Testis (tissue), 3 donors: ENCODE data around the gene GRK5. TPM values are rescaled to one million over a fixed set of nuclear protein-coding genes. Genes with fewer than 3 reads are reported as not detected.

Source experiments
- DNase-seq: peaks from one replicate; pipeline ENCODE4 v3.0.0-alpha.2; 2019
- H3K27ac ChIP-seq, 2 donors: fragments of 200-600 bp; sonication (generic); one replicate each; pipeline ENCODE4 v1.5.1; 2019
- H3K27me3 ChIP-seq: fragments of 200-600 bp; sonication (generic); one replicate; pipeline ENCODE4 v1.5.1; 2019
- H3K36me3 ChIP-seq: fragments of 200-600 bp; sonication (generic); one replicate; pipeline ENCODE4 v1.5.1; 2017; ENCODE audit warnings: low read depth; ENCODE audit errors: missing control alignments
- H3K4me1 ChIP-seq: fragments of 200-600 bp; sonication (generic); one replicate; pipeline ENCODE4 v1.5.1; 2019
- H3K4me3 ChIP-seq, 2 donors: fragments of 200-600 bp; sonication (generic); one replicate each; pipeline ENCODE4 v1.5.1; 2017 to 2019
- H3K9me3 ChIP-seq: fragments of 200-600 bp; sonication (generic); one replicate; pipeline ENCODE4 v1.5.1; 2017
- POLR2A ChIP-seq: fragments of 450-650 bp; IDR thresholded peaks from one replicate; pipeline ENCODE4 v1.6.1; 2017; ENCODE audit warnings: antibody characterized with exemption, mild to moderate bottlenecking, moderate library complexity
- WGBS, 2 donors: methylation state at CpG; one replicate each; pipeline ENCODE4 v1.1.5; 2018; 5-methylcytosine and 5-hydroxymethylcytosine counted together
- intact Hi-C: fragments of 100-400 bp; cut with DNase I; formaldehyde crosslinking; loops from one replicate; pipeline ENCODE4 v1.15.1; 2023; ENCODE audit warnings: low total_unique reads
- polyA plus RNA-seq: library from polyadenylated mRNA; stranded (reverse); fragments of 350-450 nt; fragmentation: Illumina TruSeq; extraction: RNeasy Lipid Tissue Mini Kit (QIAGEN cat#74804); gene quantifications from one replicate; pipeline ENCODE4 v1.2.3, GENCODE V29; 2014; ENCODE audit warnings: low read depth, low replicate concordance; ENCODE audit not compliant: insufficient read depth
- total RNA-seq, 2 donors: library from RNA; depleted of rRNA; stranded (reverse); fragments of >200 nt; gene quantifications; one replicate each; pipeline ENCODE4 v1.2.3, GENCODE V29; 2016
- TF ChIP-seq, protein P1 (sequence below), 3 experiments: fragments of 450-650 bp in 2 of 3; fragments of 200-600 bp in 1 of 3; sonication (generic) in 1 of 3; IDR thresholded peaks; one replicate each; pipeline ENCODE4 v1.5.1; 2016 to 2019; ENCODE audit warnings: antibody characterized with exemption in 3 of 3, mild to moderate bottlenecking in 2 of 3, moderate library complexity in 1 of 3

The GRK5 gene
- total and polyA plus RNA-seq, 3 donors from 2014 or later = 4.5 to 10.3 (median 5.5) TPM

DNA sequence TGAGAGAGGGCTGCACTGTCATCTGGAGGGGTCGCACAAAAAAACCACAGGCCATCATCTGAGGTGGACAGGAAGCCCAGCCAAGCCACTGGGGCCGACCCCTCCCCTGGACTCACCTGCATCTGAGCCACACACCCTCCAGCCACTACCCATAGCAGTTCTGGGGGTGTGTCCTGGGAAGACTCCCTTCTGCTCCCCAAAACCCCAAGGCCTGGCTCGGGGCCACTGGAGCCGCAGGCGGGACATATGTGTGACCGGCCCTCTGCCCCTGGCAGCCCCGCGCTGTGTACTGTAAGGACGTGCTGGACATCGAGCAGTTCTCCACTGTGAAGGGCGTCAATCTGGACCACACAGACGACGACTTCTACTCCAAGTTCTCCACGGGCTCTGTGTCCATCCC, 245.0 kb downstream of the GRK5 start:
- H3K9me3 ChIP-seq = no peaks in the 10 kb centered on the region
- intact Hi-C loops = no loop called here
- 96 to 100% methylated on average over 5 to 14 of the region's 14 CpGs for WGBS, 2 donors
- H3K27ac ChIP-seq = no peak overlapping the region
- H3K4me1 ChIP-seq = no peaks in the 10 kb centered on the region
- H3K4me3 ChIP-seq = no peak overlapping the region
- no peaks in the 10 kb centered on the region for H3K36me3 ChIP-seq
- no peak for DNase-seq
- no peaks in the 10 kb centered on the region for H3K27me3 ChIP-seq
- TF ChIP-seq POLR2A = no peak
- TF ChIP-seq, protein P1, sequence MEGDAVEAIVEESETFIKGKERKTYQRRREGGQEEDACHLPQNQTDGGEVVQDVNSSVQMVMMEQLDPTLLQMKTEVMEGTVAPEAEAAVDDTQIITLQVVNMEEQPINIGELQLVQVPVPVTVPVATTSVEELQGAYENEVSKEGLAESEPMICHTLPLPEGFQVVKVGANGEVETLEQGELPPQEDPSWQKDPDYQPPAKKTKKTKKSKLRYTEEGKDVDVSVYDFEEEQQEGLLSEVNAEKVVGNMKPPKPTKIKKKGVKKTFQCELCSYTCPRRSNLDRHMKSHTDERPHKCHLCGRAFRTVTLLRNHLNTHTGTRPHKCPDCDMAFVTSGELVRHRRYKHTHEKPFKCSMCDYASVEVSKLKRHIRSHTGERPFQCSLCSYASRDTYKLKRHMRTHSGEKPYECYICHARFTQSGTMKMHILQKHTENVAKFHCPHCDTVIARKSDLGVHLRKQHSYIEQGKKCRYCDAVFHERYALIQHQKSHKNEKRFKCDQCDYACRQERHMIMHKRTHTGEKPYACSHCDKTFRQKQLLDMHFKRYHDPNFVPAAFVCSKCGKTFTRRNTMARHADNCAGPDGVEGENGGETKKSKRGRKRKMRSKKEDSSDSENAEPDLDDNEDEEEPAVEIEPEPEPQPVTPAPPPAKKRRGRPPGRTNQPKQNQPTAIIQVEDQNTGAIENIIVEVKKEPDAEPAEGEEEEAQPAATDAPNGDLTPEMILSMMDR (IDR thresholded peaks at IDR 0.05) = no peak

DNA sequence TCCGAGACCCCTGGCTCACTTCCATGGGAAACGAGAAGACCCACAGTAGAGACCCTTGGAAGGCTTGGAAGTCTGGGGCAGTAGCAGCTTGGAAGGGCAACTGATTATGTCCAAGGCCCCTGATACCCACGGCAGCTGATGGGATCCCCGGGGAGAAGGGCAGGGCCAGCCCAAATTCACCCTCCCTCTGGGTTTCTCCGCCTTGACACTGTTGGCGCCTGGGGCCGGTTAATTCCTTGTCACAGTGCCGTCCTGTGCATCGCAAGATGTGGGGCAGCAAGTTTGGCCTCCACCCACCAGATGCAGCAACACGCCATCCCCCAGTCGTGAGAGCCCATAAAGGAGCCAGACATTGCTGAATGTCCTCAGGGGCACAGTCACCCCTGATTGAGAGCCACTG, 245.9 kb downstream of the GRK5 start:
- H3K9me3 ChIP-seq = no peaks in the 10 kb centered on the region
- TF ChIP-seq, protein P1 (IDR thresholded peaks at IDR 0.05) = no peak
- TF ChIP-seq POLR2A = no peak
- no peak for DNase-seq
- no peaks in the 10 kb centered on the region for H3K36me3 ChIP-seq
- no peak overlapping the region for H3K4me3 ChIP-seq
- 85 to 86% methylated on average over 7 to 10 of the region's 11 CpGs for WGBS, 2 donors
- no peaks in the 10 kb centered on the region for H3K27me3 ChIP-seq
- H3K27ac ChIP-seq = no peak overlapping the region
- intact Hi-C loops = no loop called here
- no peaks in the 10 kb centered on the region for H3K4me1 ChIP-seq

DNA sequence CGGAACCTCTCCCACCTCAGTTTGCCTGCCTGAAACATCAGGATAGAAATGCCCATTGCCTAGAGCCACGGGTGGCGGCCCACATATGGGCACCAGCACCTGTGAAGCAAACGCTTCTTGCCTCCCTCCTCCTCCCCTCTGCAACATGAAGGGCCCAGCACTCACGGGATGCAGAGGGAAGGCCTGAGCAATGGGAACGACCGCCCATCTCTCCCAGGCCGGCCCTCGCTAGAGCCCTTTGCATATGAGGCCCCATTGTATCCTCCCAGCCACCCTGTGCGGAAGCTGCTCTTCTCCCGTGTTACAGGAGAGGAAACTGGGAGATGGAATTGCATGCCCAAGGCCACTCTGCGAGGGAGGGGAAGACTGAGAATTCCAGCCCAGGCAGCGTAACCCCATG, 246.9 kb downstream of the GRK5 start:
- TF ChIP-seq, protein P1 (IDR thresholded peaks at IDR 0.05) = no peak
- no peak for TF ChIP-seq POLR2A
- 84 to 91% methylated on average over 9 to 13 of the region's 13 CpGs for WGBS, 2 donors
- Histone ChIP-seq H3K36me3 (no peaks in the 10 kb centered on the region), H3K9me3 (no peaks in the 10 kb centered on the region), H3K4me1 (no peaks in the 10 kb centered on the region), H3K27me3 (no peaks in the 10 kb centered on the region), H3K4me3 (no peak overlapping the region), H3K27ac (no peak overlapping the region)
- DNase-seq = no peak
- intact Hi-C loops = no loop called here

DNA sequence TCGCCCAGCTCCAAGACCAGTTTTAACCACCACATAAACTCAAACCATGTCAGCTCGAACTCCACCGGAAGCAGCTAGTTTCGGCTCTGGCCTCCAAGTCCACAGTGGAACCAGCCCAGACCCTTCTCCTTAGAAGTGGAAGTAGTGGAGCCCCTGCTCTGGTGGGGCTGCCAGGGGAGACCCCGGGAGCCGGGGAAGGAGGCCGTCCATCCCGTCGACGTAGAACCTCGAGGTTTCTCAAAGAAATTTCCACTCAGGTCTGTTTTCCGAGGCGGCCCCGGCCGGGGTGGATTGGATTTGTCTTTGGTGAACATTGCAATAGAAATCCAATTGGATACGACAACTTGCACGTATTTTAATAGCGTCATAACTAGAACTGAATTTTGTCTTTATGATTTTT, 247.6 kb downstream of the GRK5 start:
- Histone ChIP-seq H3K4me3 (no peak overlapping the region), H3K4me1 (no peaks in the 10 kb centered on the region), H3K36me3 (no peaks in the 10 kb centered on the region), H3K9me3 (no peaks in the 10 kb centered on the region), H3K27ac (no peak overlapping the region), H3K27me3 (no peaks in the 10 kb centered on the region)
- TF ChIP-seq, protein P1 (IDR thresholded peaks at IDR 0.05) = no peak
- no peak for TF ChIP-seq POLR2A
- DNase-seq = no peak
- 85 to 93% methylated on average over 17 to 18 of the region's 18 CpGs for WGBS, 2 donors
- intact Hi-C loops = no loop called here

DNA sequence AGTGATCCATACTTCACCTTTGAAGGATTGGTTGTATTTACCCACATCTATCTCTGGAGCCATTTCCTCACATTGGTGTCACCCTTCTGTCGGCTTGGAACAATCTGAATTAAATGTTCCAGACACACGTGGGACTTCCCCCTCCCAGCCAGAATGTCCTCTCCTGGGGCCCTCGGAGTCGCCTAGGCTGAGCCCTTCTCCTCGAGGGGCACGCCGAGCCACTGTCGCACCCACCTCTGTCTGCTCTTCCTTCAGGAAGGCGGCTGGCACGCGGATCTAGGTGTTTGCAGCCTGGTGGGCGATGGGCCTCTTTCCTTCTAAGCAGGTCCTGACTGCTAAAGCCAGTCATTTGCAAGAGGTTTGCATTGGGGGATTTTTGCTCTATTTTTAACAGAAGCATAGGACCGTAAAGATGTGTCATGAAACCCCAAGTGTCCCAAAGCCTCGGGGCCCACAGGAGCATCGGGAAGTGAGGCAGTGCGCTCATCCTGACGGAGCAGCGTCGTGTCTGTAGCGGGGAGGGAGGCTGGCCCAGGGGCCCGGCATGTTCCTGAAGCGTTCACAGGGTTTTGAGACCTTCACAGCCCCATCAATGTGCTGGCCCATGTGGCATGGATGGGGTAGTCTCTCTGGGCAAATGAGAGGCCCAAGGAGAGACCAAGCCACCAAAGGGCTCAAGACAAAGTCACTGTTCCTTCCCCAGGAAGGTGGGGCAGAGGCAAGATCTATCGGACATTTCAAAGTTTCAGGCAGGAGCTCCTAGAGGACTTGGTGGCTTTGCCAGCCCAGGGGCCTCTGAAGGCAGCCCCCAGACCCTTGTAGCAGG, 248.5 kb downstream of the GRK5 start:
- no peaks in the 10 kb centered on the region for H3K9me3 ChIP-seq
- no peak overlapping the region for H3K27ac ChIP-seq
- no peaks in the 10 kb centered on the region for H3K27me3 ChIP-seq
- H3K4me1 ChIP-seq = no peaks in the 10 kb centered on the region
- WGBS, 2 donors = 91% methylated on average over 16 to 23 of the region's 23 CpGs
- no peaks in the 10 kb centered on the region for H3K36me3 ChIP-seq
- DNase-seq = no peak
- TF ChIP-seq POLR2A = no peak
- TF ChIP-seq, protein P1 (IDR thresholded peaks at IDR 0.05) = no peak
- no peak overlapping the region for H3K4me3 ChIP-seq
- intact Hi-C loops = no loop called here
